Testis (tissue), 3 donors: Measurements from ENCODE around the gene CCDC70. TPM values are rescaled to one million over a fixed set of nuclear protein-coding genes. Genes with fewer than 3 reads are reported as not detected.

Source experiments
- DNase-seq: peaks from one replicate; pipeline ENCODE4 v3.0.0-alpha.2; 2019
- H3K27ac ChIP-seq, 2 donors: fragments of 200-600 bp; sonication (generic); one replicate each; pipeline ENCODE4 v1.5.1; 2019
- H3K27me3 ChIP-seq: fragments of 200-600 bp; sonication (generic); one replicate; pipeline ENCODE4 v1.5.1; 2019
- H3K36me3 ChIP-seq: fragments of 200-600 bp; sonication (generic); one replicate; pipeline ENCODE4 v1.5.1; 2017; ENCODE audit warnings: low read depth; ENCODE audit errors: missing control alignments
- H3K4me1 ChIP-seq: fragments of 200-600 bp; sonication (generic); one replicate; pipeline ENCODE4 v1.5.1; 2019
- H3K4me3 ChIP-seq, 2 donors: fragments of 200-600 bp; sonication (generic); one replicate each; pipeline ENCODE4 v1.5.1; 2017 to 2019
- H3K9me3 ChIP-seq: fragments of 200-600 bp; sonication (generic); one replicate; pipeline ENCODE4 v1.5.1; 2017
- CTCF ChIP-seq, 3 experiments: fragments of 450-650 bp in 2 of 3; fragments of 200-600 bp in 1 of 3; sonication (generic) in 1 of 3; IDR thresholded peaks; one replicate each; pipeline ENCODE4 v1.5.1; 2016 to 2019; ENCODE audit warnings: antibody characterized with exemption in 3 of 3, mild to moderate bottlenecking in 2 of 3, moderate library complexity in 1 of 3
- POLR2A ChIP-seq: fragments of 450-650 bp; IDR thresholded peaks from one replicate; pipeline ENCODE4 v1.6.1; 2017; ENCODE audit warnings: antibody characterized with exemption, mild to moderate bottlenecking, moderate library complexity
- WGBS, 2 donors: methylation state at CpG; one replicate each; pipeline ENCODE4 v1.1.5; 2018; 5-methylcytosine and 5-hydroxymethylcytosine counted together
- intact Hi-C: fragments of 100-400 bp; cut with DNase I; formaldehyde crosslinking; loops from one replicate; pipeline ENCODE4 v1.15.1; 2023; ENCODE audit warnings: low total_unique reads
- polyA plus RNA-seq: library from polyadenylated mRNA; stranded (reverse); fragments of 350-450 nt; fragmentation: Illumina TruSeq; extraction: RNeasy Lipid Tissue Mini Kit (QIAGEN cat#74804); gene quantifications from one replicate; pipeline ENCODE4 v1.2.3, GENCODE V29; 2014; ENCODE audit warnings: low read depth, low replicate concordance; ENCODE audit not compliant: insufficient read depth
- total RNA-seq, 2 donors: library from RNA; depleted of rRNA; stranded (reverse); fragments of >200 nt; gene quantifications; one replicate each; pipeline ENCODE4 v1.2.3, GENCODE V29; 2016

The CCDC70 gene
- total and polyA plus RNA-seq, 3 donors from 2014 or later, result 35.7 to 175 (median 82.2) TPM

GRCh38 chr13:51844862-51845573 lies 16.8 kb upstream of the CCDC70 start, which contains the start of gene TMEM272:
TSS of gene TMEM272 (minus strand) at chr13:51845177. CDS start at chr13:51838530, 6,647 bp downstream.
- H3K4me3 ChIP-seq, result peak within 1 kb of the TSS in 1 of 2 donors; percentile 31
- WGBS, 2 donors, result 24 to 28% methylated on average over 16 to 20 of the region's 20 CpGs
- no peaks in the 10 kb centered on the region for H3K27me3 ChIP-seq
- H3K4me1 ChIP-seq, result no peaks in the 10 kb centered on the region
- H3K9me3 ChIP-seq, result no peaks in the 10 kb centered on the region
- no peak within 1 kb of the TSS for H3K27ac ChIP-seq
- H3K36me3 ChIP-seq, result no peaks in the 10 kb centered on the region
- DNase-seq, result peak; percentile 69
- intact Hi-C loops, result no loop called here
- peak; percentile 38 to 79 (median 52) for TF ChIP-seq CTCF (IDR thresholded peaks at IDR 0.05)
- no peak for TF ChIP-seq POLR2A

GRCh38 chr13:51845574-51846318 lies 16.0 kb upstream of the CCDC70 start:
- Histone ChIP-seq H3K36me3 (no peaks in the 10 kb centered on the region), H3K9me3 (no peaks in the 10 kb centered on the region), H3K27ac (no peak overlapping the region), H3K4me1 (no peaks in the 10 kb centered on the region), H3K27me3 (no peaks in the 10 kb centered on the region), H3K4me3 (no peak overlapping the region)
- intact Hi-C loops, result no loop called here
- TF ChIP-seq CTCF (IDR thresholded peaks at IDR 0.05) (no peak), POLR2A (no peak)
- 44 to 48% methylated on average over 5 of the region's 5 CpGs for WGBS, 2 donors
- no peak for DNase-seq

GRCh38 chr13:51846756-51847155 lies 15.0 kb upstream of the CCDC70 start:
- Histone ChIP-seq H3K27ac (no peak overlapping the region), H3K4me1 (no peaks in the 10 kb centered on the region), H3K27me3 (no peaks in the 10 kb centered on the region), H3K4me3 (no peak overlapping the region), H3K36me3 (no peaks in the 10 kb centered on the region), H3K9me3 (no peaks in the 10 kb centered on the region)
- intact Hi-C loops, result no loop called here
- WGBS, 2 donors, result 85 to 88% methylated on average over 1 of the region's 1 CpG
- TF ChIP-seq POLR2A (no peak), CTCF (IDR thresholded peaks at IDR 0.05) (no peak)
- DNase-seq, result no peak

- WGBS, 2 donors, result 74 to 79% methylated on average over 4 of the region's 4 CpGs
- DNase-seq, result no peak
- intact Hi-C loops, result no loop called here
These were observed 13.1 kb upstream of the CCDC70 start for GRCh38 chr13:51848674-51849073.

More at GRCh38 chr13:51848674-51849073, 13.1 kb upstream of the CCDC70 start:
- no peak overlapping the region for H3K4me3 ChIP-seq
- H3K27me3 ChIP-seq, result no peaks in the 10 kb centered on the region
- H3K27ac ChIP-seq, result no peak overlapping the region
- TF ChIP-seq POLR2A, result no peak
- TF ChIP-seq CTCF (IDR thresholded peaks at IDR 0.05), result no peak
- H3K4me1 ChIP-seq, result no peaks in the 10 kb centered on the region
- no peaks in the 10 kb centered on the region for H3K36me3 ChIP-seq
- H3K9me3 ChIP-seq, result no peaks in the 10 kb centered on the region
